Type B pancreatic cell (in vitro differentiated cells): ENCODE results near the gene AP5M1. TPM values are rescaled to one million over a fixed set of nuclear protein-coding genes. Genes with fewer than 3 reads are reported as not detected.
"Not testable (repeated sequence)": the region's sequence is repeated elsewhere in the genome, so short reads cannot be mapped to it uniquely, and the experiment has no call there.

Experiments
- DNase-seq: peaks from one replicate; pipeline ENCODE4 v3.0.0; 2021; ENCODE audit warnings: mixed read lengths; ENCODE audit not compliant: unreplicated experiment; ENCODE audit errors: extremely low spot score
- H3K27ac Mint-ChIP-seq: 2 replicates; pipeline ENCODE4 v1.8.0; 2021; ENCODE audit warnings: mild to moderate bottlenecking, mixed read lengths
- H3K27me3 Mint-ChIP-seq: 2 replicates; pipeline ENCODE4 v1.8.0; 2021; ENCODE audit warnings: mixed read lengths
- H3K36me3 Mint-ChIP-seq: 2 replicates; pipeline ENCODE4 v1.8.0; 2021; ENCODE audit warnings: mixed read lengths
- H3K4me1 Mint-ChIP-seq: one replicate; pipeline ENCODE4 v1.8.0; 2021; ENCODE audit warnings: mixed read lengths; ENCODE audit not compliant: unreplicated experiment
- H3K4me3 Mint-ChIP-seq: 2 replicates; pipeline ENCODE4 v1.8.0; 2021; ENCODE audit warnings: mild to moderate bottlenecking, mixed read lengths
- H3K9me3 Mint-ChIP-seq: 2 replicates; pipeline ENCODE4 v1.8.0; 2021; ENCODE audit warnings: mixed read lengths
- CTCF ChIP-seq: fragments of 200-600 bp; sonication (generic); conservative IDR thresholded peaks from 2 replicates; pipeline ENCODE4 v1.5.0; 2021; ENCODE audit warnings: antibody characterized with exemption, mild to moderate bottlenecking
- long read RNA-seq: library from polyadenylated mRNA; unstranded; transcript quantifications from one replicate; pipeline ENCODE4 v2.0.0, GENCODE V29; 2020
- total RNA-seq: library from RNA; stranded (reverse); gene quantifications from 2 replicates; pipeline ENCODE4 v1.2.1, GENCODE V29; 2021; ENCODE audit warnings: low replicate concordance

Gene AP5M1, protein sequence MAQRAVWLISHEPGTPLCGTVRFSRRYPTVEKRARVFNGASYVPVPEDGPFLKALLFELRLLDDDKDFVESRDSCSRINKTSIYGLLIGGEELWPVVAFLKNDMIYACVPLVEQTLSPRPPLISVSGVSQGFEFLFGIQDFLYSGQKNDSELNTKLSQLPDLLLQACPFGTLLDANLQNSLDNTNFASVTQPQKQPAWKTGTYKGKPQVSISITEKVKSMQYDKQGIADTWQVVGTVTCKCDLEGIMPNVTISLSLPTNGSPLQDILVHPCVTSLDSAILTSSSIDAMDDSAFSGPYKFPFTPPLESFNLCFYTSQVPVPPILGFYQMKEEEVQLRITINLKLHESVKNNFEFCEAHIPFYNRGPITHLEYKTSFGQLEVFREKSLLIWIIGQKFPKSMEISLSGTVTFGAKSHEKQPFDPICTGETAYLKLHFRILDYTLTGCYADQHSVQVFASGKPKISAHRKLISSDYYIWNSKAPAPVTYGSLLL
- total RNA-seq = 40.6 and 55.8 TPM in 2 replicates
- long read RNA-seq, full-length matches to known transcripts = 190 of 219 reads
- long read RNA-seq, partial matches to known transcripts = 10 of 219 reads
- long read RNA-seq, other reads (novel, unspliced or antisense) = 19 of 219 reads

DNA sequence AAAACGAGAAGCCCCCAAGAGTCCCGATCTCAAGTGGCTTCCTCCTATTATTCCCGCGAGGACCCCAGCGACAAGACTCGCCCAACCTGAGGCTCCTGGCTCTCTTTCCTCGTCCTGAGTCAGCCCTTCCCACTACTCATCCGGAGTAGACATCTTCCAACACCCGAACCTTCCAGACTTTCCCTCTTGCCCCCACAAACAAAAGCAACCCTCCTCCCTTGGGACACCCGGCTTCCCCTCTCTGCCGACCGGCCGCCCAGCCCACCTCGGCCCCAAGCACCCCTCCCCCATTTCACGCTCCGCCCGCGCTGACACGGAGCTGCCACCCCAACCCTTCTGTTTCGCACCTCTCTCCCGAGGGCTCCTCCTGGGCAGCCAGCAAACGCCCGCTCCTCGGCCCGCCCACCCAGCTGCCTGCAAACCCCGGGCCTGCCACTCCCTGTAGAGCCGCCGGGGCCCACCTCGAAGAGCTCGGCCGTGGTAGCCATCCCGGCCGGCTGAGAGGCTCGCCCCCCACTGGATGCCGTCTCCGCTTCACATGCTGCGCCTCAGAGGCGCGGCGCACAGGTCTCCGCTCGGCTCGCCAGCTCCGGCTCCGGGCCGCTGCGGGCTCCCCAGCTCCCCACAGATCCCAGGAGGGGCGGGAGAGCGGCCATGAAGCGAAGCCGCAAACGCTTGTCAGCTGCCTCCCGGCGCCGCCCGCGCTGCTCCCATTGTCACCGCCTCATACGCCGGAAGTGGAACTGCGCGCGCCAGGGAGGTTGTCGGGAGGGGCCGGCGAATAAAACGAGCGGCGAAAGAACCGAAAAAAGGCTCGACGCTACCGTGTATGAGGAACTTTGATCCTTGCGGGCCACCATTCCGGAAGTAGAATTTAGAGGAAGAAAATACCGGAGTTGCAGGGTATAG is at the start of gene AP5M1, which contains the start of gene EXOC5:
Gene AP5M1 (plus strand): TSS at position 811 of the 909 bp plus-strand sequence. CDS start 344 bp downstream, outside the sequence.
Gene EXOC5 (minus strand): TSS at position 745 of the 909 bp plus-strand sequence. CDS start 257 bp downstream, at position 488.
- H3K4me3 Mint-ChIP-seq = peak within 1 kb of the TSS; percentile 98

GRCh38 chr14:57221931-57222330 is 46.8 kb upstream of the AP5M1 start:
- Mint-ChIP-seq H3K36me3 (peaks cover 25% of the 10 kb centered on the region), H3K9me3 (no peaks in the 10 kb centered on the region), H3K4me3 (no peak overlapping the region), H3K27me3 (no peaks in the 10 kb centered on the region), H3K27ac (no peak overlapping the region), H3K4me1 (no peaks in the 10 kb centered on the region)
- no peak for TF ChIP-seq CTCF
- DNase-seq = no peak

More for the DNA sequence above, at the start of gene AP5M1, which contains the start of gene EXOC5:
- Mint-ChIP-seq H3K36me3 (peaks cover 11% of the 10 kb centered on the region), H3K9me3 (no peaks in the 10 kb centered on the region), H3K4me1 (peaks cover 33% of the 10 kb centered on the region), H3K27me3 (no peaks in the 10 kb centered on the region), H3K27ac (peak within 1 kb of the TSS; percentile 99)
- peak; percentile 91 for DNase-seq
- TF ChIP-seq CTCF = peak; percentile 43

DNA sequence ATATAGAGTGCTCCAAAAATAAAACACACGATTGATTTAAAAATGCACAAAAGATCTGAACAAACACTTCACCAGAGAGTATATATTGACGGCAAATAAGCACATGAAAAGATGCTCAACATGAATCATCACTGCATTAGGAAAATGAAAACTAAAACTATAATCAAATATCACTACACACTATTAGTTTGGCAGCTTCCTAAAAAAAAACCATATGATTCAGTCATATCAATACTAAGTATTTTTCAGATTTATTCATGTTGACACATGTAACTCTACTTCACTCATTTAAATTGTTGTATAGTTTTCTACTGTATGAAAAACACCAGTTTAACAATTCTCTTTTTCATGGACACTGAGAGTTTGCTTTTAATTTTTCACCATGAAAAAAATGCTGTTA is 41.7 kb upstream of the AP5M1 start:
- Mint-ChIP-seq H3K4me3 (no peak overlapping the region), H3K9me3 (no peaks in the 10 kb centered on the region), H3K4me1 (no peaks in the 10 kb centered on the region), H3K27ac (no peak overlapping the region), H3K36me3 (peaks cover 39% of the 10 kb centered on the region), H3K27me3 (no peaks in the 10 kb centered on the region)
- no peak for TF ChIP-seq CTCF
- DNase-seq = no peak

DNA sequence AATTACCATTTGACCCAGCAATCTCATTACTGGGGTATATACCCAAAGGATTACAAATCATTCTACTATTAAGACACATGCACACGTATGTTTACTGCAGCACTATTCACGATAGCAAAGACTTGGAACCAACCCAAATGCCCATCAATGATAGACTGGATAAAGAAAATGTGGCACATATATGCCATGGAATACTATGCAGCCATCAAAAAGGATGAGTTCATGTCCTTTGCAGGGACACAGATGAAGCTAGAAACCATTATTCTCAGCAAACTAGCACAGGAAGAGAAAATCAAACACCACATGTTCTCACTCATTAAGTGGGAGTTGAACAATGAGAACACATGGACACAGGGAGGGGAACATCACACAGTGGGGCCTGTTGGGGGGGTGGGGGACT is 40.5 kb upstream of the AP5M1 start:
- H3K9me3 Mint-ChIP-seq, H3K27ac Mint-ChIP-seq, H3K27me3 Mint-ChIP-seq, H3K4me1 Mint-ChIP-seq, DNase-seq, H3K4me3 Mint-ChIP-seq: not testable (repeated sequence)
- H3K36me3 Mint-ChIP-seq = peaks cover 39% of the 10 kb centered on the region

- no peaks in the 10 kb centered on the region for H3K27me3 Mint-ChIP-seq
- H3K27ac Mint-ChIP-seq = no peak overlapping the region
- no peaks in the 10 kb centered on the region for H3K9me3 Mint-ChIP-seq
- DNase-seq = no peak
- H3K4me3 Mint-ChIP-seq = no peak overlapping the region
- peaks cover 33% of the 10 kb centered on the region for H3K36me3 Mint-ChIP-seq
- H3K4me1 Mint-ChIP-seq = no peaks in the 10 kb centered on the region
- no peak for TF ChIP-seq CTCF
Measured at GRCh38 chr14:57232006-57232405, 36.8 kb upstream of the AP5M1 start.

GRCh38 chr14:57240115-57240514 is 28.7 kb upstream of the AP5M1 start:
- not testable (repeated sequence) for DNase-seq, H3K27me3 Mint-ChIP-seq, H3K4me1 Mint-ChIP-seq, H3K9me3 Mint-ChIP-seq, H3K27ac Mint-ChIP-seq, H3K4me3 Mint-ChIP-seq
- peaks cover 11% of the 10 kb centered on the region for H3K36me3 Mint-ChIP-seq
